ENCODE results near the gene ADRA1B. TPM values are rescaled to one million over a fixed set of nuclear protein-coding genes. Genes with fewer than 3 reads are reported as not detected.
"Not testable (repeated sequence)": the region's sequence is repeated elsewhere in the genome, so short reads cannot be mapped to it uniquely, and the experiment has no call there.

Gene ADRA1B
- total RNA-seq, 1 donor = not detected

DNA sequence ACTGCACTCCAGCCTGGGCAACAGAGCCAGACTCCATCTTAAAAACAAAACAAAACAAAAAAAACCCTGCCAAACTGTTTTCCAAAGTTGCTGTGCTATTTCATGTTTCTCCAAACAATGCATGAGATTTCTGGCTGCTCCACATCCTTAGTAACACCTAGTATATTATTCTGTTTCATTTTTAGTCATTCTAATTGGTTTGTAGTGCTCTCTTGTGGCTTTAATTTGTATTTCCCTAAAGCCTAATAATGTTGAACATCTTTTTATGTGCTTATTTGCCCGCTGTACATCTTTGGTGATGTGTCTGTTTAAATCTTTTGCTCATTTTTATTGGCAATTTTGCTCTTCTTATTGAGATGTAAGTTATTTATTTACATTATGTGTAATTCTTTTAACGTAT, 74.2 kb downstream of the ADRA1B start:
- peaks cover 41% of the 10 kb centered on the region for H3K27me3 ChIP-seq (ENCODE audit: insufficient read depth, low read length)
- H3K4me3 ChIP-seq (ENCODE audit: low read length) = no peak overlapping the region
- peaks cover 9% of the 10 kb centered on the region for H3K9me3 ChIP-seq (ENCODE audit: low read depth, low read length)
- peaks cover 10% of the 10 kb centered on the region for H3K4me1 ChIP-seq (ENCODE audit: insufficient read depth, low read length)

DNA sequence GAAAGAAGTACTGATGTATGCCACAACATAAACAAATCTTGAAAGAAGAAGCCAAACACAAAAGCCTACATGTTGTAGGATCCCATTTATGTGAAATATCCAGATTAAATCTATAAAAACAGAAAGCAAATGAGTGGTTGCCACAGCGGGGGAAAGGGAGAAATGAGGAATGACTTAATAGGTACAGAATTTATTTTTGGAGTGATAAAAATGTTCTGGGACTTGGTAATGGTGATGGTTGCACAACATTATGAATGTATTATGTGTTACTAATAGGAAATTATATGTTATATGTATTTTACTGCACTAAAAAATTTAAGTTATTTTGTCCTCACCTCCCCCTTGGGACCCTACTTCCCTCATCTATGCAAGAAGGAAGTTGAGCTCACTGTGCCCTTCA, 76.3 kb downstream of the ADRA1B start:
- Histone ChIP-seq H3K4me3 (ENCODE audit: low read length) (no peak overlapping the region), H3K27me3 (ENCODE audit: insufficient read depth, low read length) (peaks cover 26% of the 10 kb centered on the region), H3K9me3 (ENCODE audit: low read depth, low read length) (peaks cover 9% of the 10 kb centered on the region)

DNA sequence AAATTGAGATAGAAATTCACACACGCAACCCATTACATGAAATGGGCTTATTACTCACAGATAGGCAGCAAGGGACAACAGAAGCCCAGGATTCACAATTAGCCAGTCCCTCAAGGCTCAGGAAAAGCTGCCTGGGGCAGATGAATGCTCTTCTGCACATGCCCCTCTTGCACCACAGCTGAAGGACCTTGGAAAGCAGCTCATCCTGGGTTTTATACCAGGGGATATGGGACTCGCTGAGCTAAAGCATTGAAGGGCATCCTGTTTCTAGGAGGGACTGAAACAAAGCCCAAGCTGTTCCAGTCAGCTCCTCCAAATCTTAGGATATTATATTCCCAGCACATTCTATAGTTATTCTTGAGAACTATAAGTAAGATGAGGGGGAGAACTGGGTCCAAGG, 76.9 kb downstream of the ADRA1B start:
- H3K27me3 ChIP-seq (ENCODE audit: insufficient read depth, low read length) = peaks cover 23% of the 10 kb centered on the region
- no peak overlapping the region for H3K4me3 ChIP-seq (ENCODE audit: low read length)

More for the DNA sequence above, 76.3 kb downstream of the ADRA1B start:
- peaks cover 1% of the 10 kb centered on the region for H3K4me1 ChIP-seq (ENCODE audit: insufficient read depth, low read length)

DNA sequence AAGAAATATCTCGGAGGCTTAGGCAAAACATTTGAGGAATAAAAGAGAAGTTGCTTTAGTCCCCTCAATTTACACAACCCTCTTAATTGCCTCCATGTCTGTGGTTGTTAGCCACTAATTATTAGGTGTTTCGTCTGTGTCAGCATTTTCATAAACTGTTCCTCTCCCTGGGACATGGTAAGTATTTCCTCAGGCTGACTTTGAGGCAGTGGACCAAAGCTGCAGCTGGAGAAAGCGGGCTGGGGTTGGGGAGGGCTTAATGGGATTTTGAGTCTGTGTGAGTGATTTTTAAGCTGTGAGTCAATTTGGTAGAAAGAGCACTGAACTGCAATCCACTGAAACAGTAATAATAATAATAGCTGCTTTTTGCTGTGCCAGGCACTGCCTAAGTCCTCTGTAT, 79.6 kb downstream of the ADRA1B start:
- H3K27me3 ChIP-seq (ENCODE audit: insufficient read depth, low read length) = peaks cover 25% of the 10 kb centered on the region
- peaks cover 9% of the 10 kb centered on the region for H3K9me3 ChIP-seq (ENCODE audit: low read depth, low read length)
- no peaks in the 10 kb centered on the region for H3K4me1 ChIP-seq (ENCODE audit: insufficient read depth, low read length)
- no peak overlapping the region for H3K4me3 ChIP-seq (ENCODE audit: low read length)

More for the DNA sequence above, 76.9 kb downstream of the ADRA1B start:
- H3K9me3 ChIP-seq (ENCODE audit: low read depth, low read length) = peaks cover 9% of the 10 kb centered on the region
- no peaks in the 10 kb centered on the region for H3K4me1 ChIP-seq (ENCODE audit: insufficient read depth, low read length)

DNA sequence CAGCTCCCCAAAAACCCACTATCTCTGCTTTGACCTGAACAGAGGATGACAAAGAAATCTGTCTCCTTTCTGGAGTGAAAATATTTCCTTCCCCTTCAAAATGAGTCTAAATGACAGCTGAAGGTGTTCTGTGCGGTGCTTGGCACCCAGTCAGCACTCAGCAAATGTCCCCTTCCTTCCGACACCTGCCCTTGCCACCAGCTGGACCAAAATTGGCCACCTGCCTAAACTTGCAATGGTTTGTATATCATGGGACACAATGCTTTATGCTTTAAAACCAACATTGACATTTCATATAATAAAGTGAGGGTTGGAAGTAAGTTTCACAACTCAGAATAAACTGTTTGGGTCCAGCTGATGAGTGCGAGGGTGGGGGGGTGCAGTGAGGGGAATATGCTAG, 85.2 kb downstream of the ADRA1B start:
- no peaks in the 10 kb centered on the region for H3K4me1 ChIP-seq (ENCODE audit: insufficient read depth, low read length)
- no peaks in the 10 kb centered on the region for H3K9me3 ChIP-seq (ENCODE audit: low read depth, low read length)
- H3K4me3 ChIP-seq (ENCODE audit: low read length) = no peak overlapping the region

DNA sequence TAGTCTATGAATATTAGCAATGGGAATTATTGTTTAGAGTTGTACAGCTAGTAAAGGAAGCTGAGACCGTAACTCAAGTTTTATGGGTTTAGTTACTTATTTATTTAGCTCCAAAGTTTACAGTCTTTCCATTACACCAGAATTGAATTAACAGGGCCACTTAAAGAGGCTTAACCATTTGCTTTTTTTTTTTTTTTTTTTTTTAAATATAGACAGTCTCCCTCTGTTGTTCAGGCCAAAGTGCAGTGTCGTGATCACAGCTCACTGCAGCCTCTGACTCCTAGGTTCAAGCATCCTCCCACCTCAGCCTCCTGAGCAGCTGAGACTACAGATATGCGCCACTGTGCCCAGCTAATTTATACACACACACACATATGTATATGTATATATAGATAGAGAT, 91.2 kb downstream of the ADRA1B start:
- H3K27me3 ChIP-seq (ENCODE audit: insufficient read depth, low read length) = no peaks in the 10 kb centered on the region
- no peaks in the 10 kb centered on the region for H3K9me3 ChIP-seq (ENCODE audit: low read depth, low read length)
- no peak overlapping the region for H3K4me3 ChIP-seq (ENCODE audit: low read length)
- H3K4me1 ChIP-seq (ENCODE audit: insufficient read depth, low read length) = peaks cover 18% of the 10 kb centered on the region

More for the DNA sequence above, 85.2 kb downstream of the ADRA1B start:
- peaks cover 23% of the 10 kb centered on the region for H3K27me3 ChIP-seq (ENCODE audit: insufficient read depth, low read length)

DNA sequence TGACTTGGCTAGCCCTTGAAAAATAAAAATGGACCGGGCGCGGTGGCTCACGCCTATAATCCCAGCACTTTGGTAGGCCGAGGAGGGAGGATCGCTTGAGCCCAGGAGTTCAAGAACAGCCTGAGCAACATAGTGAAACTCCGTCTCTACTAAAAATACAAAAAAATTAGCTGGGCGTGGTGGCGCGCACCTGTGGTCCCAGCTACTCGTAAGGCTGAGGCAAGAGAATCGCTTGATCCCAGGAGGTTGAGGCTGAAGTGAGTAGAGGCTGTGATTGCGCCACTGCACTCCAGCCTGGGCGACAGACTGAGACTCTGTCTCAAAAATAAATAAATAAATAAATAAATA, 92.2 kb downstream of the ADRA1B start:
- peak overlapping the region; percentile 100 for H3K4me3 ChIP-seq (ENCODE audit: low read length)
- peaks cover 18% of the 10 kb centered on the region for H3K4me1 ChIP-seq (ENCODE audit: insufficient read depth, low read length)
- not testable (repeated sequence) for H3K27me3 ChIP-seq (ENCODE audit: insufficient read depth, low read length)

DNA sequence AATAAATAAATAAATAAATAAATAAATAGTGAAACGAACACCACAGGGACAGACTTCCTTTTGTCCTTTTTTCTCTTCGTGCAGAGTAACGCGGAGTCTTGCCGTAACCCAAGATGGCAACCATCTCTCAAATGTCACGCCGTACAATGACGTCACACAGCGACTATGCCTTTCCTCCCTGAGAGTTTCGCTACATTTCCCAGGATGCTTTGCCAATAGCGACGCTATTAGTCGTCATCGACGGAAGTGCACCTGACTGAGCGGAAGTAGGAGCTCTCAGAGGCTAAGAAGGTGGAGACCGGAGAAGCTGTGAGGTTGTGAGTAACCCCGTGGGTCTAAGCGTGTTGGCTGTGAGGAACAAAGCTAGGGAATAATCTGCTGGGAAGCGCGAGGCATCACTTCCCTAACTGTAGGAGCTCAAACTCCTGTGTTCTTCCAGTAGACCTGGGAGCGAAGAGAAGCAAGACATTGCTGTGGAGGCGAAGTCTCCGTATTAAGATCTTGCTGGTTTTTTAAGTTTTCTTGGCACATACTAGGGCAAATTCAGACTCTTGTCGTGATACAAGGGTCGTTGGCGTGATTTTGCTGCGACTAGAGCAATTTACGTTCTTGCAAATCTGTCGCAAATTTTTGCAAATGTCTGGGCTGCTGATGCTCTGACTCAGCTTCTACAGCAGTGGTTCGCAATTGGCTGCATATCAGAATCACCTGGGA, 92.8 kb downstream of the ADRA1B start, which contains the start of gene TTC1:
TSS of gene TTC1 (plus strand) at position 263 of the 714 bp plus-strand sequence. CDS start 1,390 bp downstream, outside the sequence.
- H3K4me1 ChIP-seq (ENCODE audit: insufficient read depth, low read length) = peaks cover 18% of the 10 kb centered on the region
- H3K9me3 ChIP-seq (ENCODE audit: low read depth, low read length) = no peaks in the 10 kb centered on the region
- H3K27me3 ChIP-seq (ENCODE audit: insufficient read depth, low read length) = no peaks in the 10 kb centered on the region
- peak within 1 kb of the TSS; percentile 100 for H3K4me3 ChIP-seq (ENCODE audit: low read length)

More for the DNA sequence above, 92.2 kb downstream of the ADRA1B start:
- H3K9me3 ChIP-seq (ENCODE audit: low read depth, low read length) = not testable (repeated sequence)

DNA sequence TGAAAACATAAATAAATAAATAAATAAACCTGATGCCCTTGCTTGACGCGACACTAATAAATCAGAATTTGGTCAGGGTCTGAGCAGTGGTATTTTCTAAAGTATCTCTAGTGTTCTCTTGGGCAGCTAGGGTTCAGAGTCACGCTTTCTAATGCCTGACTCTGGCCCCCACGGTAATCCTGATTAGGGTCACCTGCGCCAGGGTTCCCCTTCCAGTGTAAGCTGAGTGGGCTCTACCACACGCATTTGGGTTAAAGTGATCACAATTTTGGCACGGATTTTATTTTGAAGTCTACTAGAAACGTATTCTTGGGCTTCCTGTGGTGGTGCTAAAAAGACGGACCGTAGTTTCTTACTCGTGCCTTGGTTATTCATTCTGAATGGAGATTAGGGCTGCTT, 93.3 kb downstream of the ADRA1B start:
- H3K4me1 ChIP-seq (ENCODE audit: insufficient read depth, low read length) = peaks cover 18% of the 10 kb centered on the region
- H3K27me3 ChIP-seq (ENCODE audit: insufficient read depth, low read length) = no peaks in the 10 kb centered on the region
- peak overlapping the region; percentile 100 for H3K4me3 ChIP-seq (ENCODE audit: low read length)
- H3K9me3 ChIP-seq (ENCODE audit: low read depth, low read length) = no peaks in the 10 kb centered on the region

DNA sequence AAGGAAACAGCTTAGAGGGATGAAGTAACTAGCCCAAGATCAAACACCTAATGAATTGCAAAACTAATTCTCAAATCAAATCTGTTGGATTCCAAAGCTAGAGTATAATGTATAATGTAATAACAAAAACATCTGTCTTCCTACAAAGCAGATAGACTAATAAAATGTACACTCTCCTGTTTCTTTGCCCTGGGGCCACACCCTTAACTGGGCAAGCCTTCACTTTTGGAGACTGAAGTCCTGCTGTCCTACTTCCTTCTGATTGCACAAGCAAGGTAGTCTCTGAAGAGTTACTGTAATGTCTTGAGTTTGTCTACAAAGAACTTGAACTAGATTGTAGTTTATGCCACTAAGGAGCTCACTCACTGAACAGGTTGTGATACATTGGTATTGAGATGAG, 95.2 kb downstream of the ADRA1B start:
- Histone ChIP-seq H3K4me1 (ENCODE audit: insufficient read depth, low read length) (peaks cover 18% of the 10 kb centered on the region), H3K4me3 (ENCODE audit: low read length) (no peak overlapping the region), H3K9me3 (ENCODE audit: low read depth, low read length) (no peaks in the 10 kb centered on the region), H3K27me3 (ENCODE audit: insufficient read depth, low read length) (no peaks in the 10 kb centered on the region)

DNA sequence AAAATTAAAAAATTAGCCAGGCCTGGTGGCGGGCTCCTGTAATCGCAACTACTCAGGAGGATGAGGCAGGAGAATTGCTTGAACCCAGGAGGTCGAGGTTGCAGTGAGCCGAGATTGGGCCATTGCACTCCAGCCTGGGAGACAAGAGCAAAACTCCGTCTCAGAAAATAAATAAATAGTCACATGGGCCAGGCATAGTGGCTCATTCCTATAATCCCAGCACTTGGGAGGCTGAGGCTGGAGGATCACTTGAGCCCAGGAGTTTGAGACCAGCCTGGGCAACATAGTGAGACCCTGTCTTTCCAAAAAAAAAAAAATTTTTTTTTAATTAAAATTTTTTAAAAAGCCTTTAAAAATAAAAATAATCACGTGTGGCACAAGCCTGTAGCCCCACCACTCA, 97.9 kb downstream of the ADRA1B start:
- H3K9me3 ChIP-seq (ENCODE audit: low read depth, low read length) = not testable (repeated sequence)
- H3K4me1 ChIP-seq (ENCODE audit: insufficient read depth, low read length) = peaks cover 15% of the 10 kb centered on the region

DNA sequence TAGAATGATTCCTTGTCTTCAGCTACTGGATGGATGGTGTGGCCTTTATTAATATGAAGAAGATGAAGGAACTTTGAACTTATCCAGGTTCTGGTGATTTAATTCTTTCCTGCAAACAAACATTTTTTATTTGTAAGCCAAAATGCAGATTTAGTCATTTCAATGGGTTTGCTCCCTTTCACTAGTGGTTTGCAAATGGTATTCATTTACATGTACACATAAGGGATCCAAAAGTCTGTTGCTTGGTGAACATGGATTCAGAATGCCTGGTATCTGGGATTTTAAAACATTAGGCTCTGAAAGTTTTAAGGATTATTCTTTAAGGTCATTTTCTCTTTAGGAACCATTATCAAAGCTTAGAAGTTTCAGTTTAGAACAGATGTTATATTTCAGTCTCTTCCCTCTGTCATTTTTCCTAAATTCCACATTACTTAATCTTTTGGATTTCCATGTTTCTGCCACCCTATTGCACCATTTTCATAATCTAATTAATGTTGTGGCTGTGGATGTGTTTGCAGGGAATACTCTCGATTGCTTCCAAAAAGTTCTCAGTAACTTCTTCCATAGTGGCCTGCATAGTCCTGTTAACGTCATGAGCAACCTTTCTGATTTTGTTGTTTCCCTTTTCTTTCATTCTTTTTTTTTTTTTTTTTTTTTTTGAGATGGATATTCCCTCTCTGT, 102.8 kb downstream of the ADRA1B start:
- Histone ChIP-seq H3K9me3 (ENCODE audit: low read depth, low read length) (no peaks in the 10 kb centered on the region), H3K4me3 (ENCODE audit: low read length) (no peak overlapping the region), H3K27me3 (ENCODE audit: insufficient read depth, low read length) (no peaks in the 10 kb centered on the region)

More for the DNA sequence above, 97.9 kb downstream of the ADRA1B start:
- not testable (repeated sequence) for H3K27me3 ChIP-seq (ENCODE audit: insufficient read depth, low read length); H3K4me3 ChIP-seq (ENCODE audit: low read length)

DNA sequence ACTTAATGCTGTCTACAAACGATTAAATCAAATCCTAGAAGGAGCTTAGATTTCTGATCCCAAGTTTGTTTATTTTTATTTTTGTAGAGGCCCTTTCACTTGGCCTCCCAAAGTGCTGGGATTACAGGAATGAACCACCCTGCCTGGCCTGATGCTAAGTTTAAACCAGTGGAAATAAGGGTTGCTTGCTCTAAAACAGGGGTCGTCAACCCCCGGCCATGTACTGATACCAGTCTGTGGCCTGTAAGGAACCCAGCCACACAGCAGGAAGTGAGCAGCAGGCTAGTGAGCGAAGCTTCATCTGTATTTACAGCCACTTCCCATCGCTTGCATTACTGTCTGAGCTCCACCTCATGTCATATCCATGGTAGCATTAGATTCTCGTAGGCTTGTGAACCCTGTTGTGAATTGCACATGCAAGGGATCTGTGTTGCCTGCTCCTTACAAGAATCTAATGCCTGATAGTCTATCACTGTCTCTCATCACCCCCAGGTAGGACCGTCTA, 104.0 kb downstream of the ADRA1B start:
- Histone ChIP-seq H3K27me3 (ENCODE audit: insufficient read depth, low read length) (no peaks in the 10 kb centered on the region), H3K4me3 (ENCODE audit: low read length) (no peak overlapping the region), H3K9me3 (ENCODE audit: low read depth, low read length) (no peaks in the 10 kb centered on the region), H3K4me1 (ENCODE audit: insufficient read depth, low read length) (peaks cover 16% of the 10 kb centered on the region)

More for the DNA sequence above, 102.8 kb downstream of the ADRA1B start:
- peaks cover 16% of the 10 kb centered on the region for H3K4me1 ChIP-seq (ENCODE audit: insufficient read depth, low read length)

DNA sequence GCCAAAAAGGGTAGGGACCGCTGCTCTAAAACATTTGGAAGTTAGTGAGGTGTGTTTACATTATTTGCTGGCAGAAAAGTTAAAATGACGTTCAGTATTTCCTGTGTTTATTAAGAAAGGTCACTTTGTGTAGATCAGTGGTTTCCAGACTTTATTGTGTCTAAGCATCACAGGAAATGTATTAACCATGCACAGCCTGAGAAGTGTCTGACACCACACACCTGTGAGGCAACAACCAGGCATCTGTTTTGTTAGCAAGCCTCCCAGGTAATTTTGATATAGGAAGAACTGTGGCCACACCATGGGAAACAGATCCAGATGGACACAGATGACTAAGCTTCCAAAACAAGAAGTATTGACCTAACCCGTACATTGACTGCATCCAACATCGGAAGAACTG, 104.7 kb downstream of the ADRA1B start:
- H3K27me3 ChIP-seq (ENCODE audit: insufficient read depth, low read length) = no peaks in the 10 kb centered on the region
- no peak overlapping the region for H3K4me3 ChIP-seq (ENCODE audit: low read length)
- H3K4me1 ChIP-seq (ENCODE audit: insufficient read depth, low read length) = peaks cover 16% of the 10 kb centered on the region
- H3K9me3 ChIP-seq (ENCODE audit: low read depth, low read length) = no peaks in the 10 kb centered on the region

DNA sequence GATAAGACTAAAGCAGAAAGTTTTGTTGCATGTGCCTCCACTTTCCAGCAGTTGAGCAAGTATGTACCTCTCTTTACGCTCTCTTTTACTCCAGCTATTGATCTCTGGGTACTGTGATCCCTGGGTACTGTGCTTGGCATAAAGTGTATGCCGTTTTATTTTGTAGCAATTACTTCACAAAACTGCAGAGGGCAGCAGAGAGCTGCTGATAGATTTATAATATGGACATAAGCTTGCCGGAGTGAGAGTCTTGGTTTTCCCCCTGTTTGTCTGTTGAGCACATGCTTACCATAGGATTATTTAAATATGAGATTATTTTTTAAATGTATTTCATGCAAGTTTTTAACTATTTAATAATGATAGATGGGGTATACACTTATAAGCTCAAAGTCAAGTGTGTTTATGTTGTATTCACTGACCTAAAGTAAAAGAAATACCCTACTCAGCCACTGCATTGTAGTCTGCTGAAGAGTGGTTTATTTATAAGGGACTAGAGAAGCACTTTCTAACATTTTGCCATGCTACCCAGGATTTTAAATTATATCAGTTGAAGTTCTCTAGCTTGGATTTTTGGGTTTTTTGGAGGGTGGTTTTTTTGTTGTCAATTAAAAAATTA, 105.7 kb downstream of the ADRA1B start:
- H3K9me3 ChIP-seq (ENCODE audit: low read depth, low read length) = no peaks in the 10 kb centered on the region
- H3K27me3 ChIP-seq (ENCODE audit: insufficient read depth, low read length) = no peaks in the 10 kb centered on the region
- H3K4me1 ChIP-seq (ENCODE audit: insufficient read depth, low read length) = peaks cover 16% of the 10 kb centered on the region
- no peak overlapping the region for H3K4me3 ChIP-seq (ENCODE audit: low read length)
